ENCODE measurements around the gene KCNAB1.

The KCNAB1 gene

DNA sequence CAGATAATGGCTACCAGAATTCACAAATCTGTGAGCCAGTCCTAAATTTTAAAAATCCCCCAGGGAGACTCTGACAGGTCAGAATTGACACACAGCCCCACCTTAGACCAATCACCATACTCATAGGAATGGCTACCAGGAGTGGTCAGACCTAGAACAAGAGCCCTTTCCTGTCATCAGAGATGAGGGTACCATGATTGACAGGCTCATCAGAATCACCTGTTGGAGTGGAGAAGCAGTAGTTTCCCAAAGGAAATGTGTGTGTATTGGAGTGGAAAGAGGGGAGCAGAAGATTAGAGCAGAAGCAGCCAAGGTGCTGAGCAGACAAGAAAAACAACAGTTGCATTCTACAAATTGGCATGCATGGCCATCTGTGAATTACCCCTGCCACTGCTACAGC, 461.6 kb downstream of the KCNAB1 start:
- no peaks in the 10 kb centered on the region for H3K79me2 ChIP-seq (ENCODE audit: insufficient read depth, low read length)
- H3K36me3 ChIP-seq (ENCODE audit: insufficient read depth, low read length) = no peaks in the 10 kb centered on the region
- no peak overlapping the region for H3K4me2 ChIP-seq (ENCODE audit: low read length)
- H3K4me3 ChIP-seq (ENCODE audit: low read depth, low read length, poor library complexity, severe bottlenecking) = no peak overlapping the region
- no peaks in the 10 kb centered on the region for H3K4me1 ChIP-seq (ENCODE audit: insufficient read depth, low read length, severe bottlenecking)
- no peaks in the 10 kb centered on the region for H3F3A ChIP-seq (ENCODE audit: insufficient read depth, low read length)
- no peak overlapping the region for H3K27ac ChIP-seq (ENCODE audit: low read depth, low read length, poor library complexity, severe bottlenecking)
- H3K27me3 ChIP-seq (ENCODE audit: insufficient read depth, low read length) = no peaks in the 10 kb centered on the region
- no peak overlapping the region for H3K9ac ChIP-seq (ENCODE audit: low read length)
- H4K20me1 ChIP-seq (ENCODE audit: insufficient read depth, low read length) = no peaks in the 10 kb centered on the region
- no peak overlapping the region for H2AFZ ChIP-seq (ENCODE audit: low read length)
- TF ChIP-seq, protein P1, sequence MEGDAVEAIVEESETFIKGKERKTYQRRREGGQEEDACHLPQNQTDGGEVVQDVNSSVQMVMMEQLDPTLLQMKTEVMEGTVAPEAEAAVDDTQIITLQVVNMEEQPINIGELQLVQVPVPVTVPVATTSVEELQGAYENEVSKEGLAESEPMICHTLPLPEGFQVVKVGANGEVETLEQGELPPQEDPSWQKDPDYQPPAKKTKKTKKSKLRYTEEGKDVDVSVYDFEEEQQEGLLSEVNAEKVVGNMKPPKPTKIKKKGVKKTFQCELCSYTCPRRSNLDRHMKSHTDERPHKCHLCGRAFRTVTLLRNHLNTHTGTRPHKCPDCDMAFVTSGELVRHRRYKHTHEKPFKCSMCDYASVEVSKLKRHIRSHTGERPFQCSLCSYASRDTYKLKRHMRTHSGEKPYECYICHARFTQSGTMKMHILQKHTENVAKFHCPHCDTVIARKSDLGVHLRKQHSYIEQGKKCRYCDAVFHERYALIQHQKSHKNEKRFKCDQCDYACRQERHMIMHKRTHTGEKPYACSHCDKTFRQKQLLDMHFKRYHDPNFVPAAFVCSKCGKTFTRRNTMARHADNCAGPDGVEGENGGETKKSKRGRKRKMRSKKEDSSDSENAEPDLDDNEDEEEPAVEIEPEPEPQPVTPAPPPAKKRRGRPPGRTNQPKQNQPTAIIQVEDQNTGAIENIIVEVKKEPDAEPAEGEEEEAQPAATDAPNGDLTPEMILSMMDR (IDR thresholded peaks at IDR 0.05; ENCODE audit: low read length) = no peak
- no peak for TF ChIP-seq EZH2 (IDR thresholded peaks at IDR 0.05; ENCODE audit: borderline replicate concordance, low read length)
- no peaks in the 10 kb centered on the region for H3K9me3 ChIP-seq (ENCODE audit: low read length)
- H3K9me2 ChIP-seq (ENCODE audit: low read depth, low read length) = no peaks in the 10 kb centered on the region

DNA sequence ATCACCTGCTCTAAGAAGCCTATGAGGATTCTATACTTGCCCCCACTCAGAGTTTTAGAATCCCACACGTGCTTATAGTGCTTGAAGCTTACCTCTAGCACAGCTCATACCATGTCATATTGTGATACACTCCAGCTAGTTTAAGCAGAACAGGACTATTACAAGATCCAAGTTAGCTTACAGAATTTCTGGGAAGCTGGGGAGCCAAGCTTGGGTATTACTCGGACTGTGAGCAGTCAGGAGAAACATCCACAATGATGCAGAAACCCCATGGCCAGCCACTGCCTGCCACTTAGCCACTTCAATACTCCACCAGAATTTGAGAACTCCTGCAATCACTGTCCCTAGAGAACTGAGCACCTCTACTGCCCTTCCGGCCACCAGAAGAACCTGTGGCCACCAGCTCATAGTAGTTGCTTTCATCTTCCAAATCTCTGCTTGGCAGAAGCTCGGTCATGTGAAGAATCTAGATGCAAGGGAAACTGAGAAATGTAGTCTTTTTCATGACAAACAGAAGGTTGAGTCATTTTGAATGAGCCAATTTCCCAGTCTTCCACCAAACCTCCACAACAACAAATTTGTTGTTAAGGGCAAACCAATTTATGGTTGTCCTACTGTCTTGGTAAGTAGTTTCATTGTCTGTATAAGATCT, 462.3 kb downstream of the KCNAB1 start:
- H3K9me3 ChIP-seq (ENCODE audit: low read length) = no peaks in the 10 kb centered on the region
- no peak overlapping the region for H3K9ac ChIP-seq (ENCODE audit: low read length)
- no peak overlapping the region for H3K4me2 ChIP-seq (ENCODE audit: low read length)
- no peak for TF ChIP-seq EZH2 (IDR thresholded peaks at IDR 0.05; ENCODE audit: borderline replicate concordance, low read length)
- TF ChIP-seq, protein P1 (IDR thresholded peaks at IDR 0.05; ENCODE audit: low read length) = no peak
- no peaks in the 10 kb centered on the region for H3K9me2 ChIP-seq (ENCODE audit: low read depth, low read length)
- H3K4me1 ChIP-seq (ENCODE audit: insufficient read depth, low read length, severe bottlenecking) = no peaks in the 10 kb centered on the region
- H3K4me3 ChIP-seq (ENCODE audit: low read depth, low read length, poor library complexity, severe bottlenecking) = no peak overlapping the region
- no peaks in the 10 kb centered on the region for H3F3A ChIP-seq (ENCODE audit: insufficient read depth, low read length)
- no peak overlapping the region for H2AFZ ChIP-seq (ENCODE audit: low read length)
- H3K27ac ChIP-seq (ENCODE audit: low read depth, low read length, poor library complexity, severe bottlenecking) = no peak overlapping the region
- no peaks in the 10 kb centered on the region for H3K36me3 ChIP-seq (ENCODE audit: insufficient read depth, low read length)
- no peaks in the 10 kb centered on the region for H3K27me3 ChIP-seq (ENCODE audit: insufficient read depth, low read length)
- H3K79me2 ChIP-seq (ENCODE audit: insufficient read depth, low read length) = no peaks in the 10 kb centered on the region
- H4K20me1 ChIP-seq (ENCODE audit: insufficient read depth, low read length) = no peaks in the 10 kb centered on the region

DNA sequence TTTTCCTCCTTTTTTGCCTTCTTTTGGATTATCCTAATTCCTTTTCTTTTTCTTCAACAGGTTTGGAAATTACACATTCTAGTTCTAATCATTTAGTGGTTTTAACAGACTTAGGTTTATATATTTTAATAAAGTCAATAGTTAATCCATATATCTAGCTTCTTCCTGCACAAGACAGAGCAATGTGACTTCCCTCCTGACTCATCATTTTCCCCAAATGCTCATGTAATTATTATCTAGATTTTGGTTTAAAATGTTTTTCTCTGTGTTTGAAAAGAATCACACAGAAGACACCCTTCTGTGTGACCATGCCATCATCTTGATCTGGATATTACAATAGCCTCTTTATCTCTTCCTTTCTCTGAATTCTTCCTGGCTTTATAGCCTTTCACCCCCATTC, 463.1 kb downstream of the KCNAB1 start:
- Histone ChIP-seq H3K9me3 (ENCODE audit: low read length) (no peaks in the 10 kb centered on the region), H3K27ac (ENCODE audit: low read depth, low read length, poor library complexity, severe bottlenecking) (no peak overlapping the region), H3K4me1 (ENCODE audit: insufficient read depth, low read length, severe bottlenecking) (no peaks in the 10 kb centered on the region), H3K79me2 (ENCODE audit: insufficient read depth, low read length) (no peaks in the 10 kb centered on the region), H3K4me3 (ENCODE audit: low read depth, low read length, poor library complexity, severe bottlenecking) (no peak overlapping the region), H4K20me1 (ENCODE audit: insufficient read depth, low read length) (no peaks in the 10 kb centered on the region), H3F3A (ENCODE audit: insufficient read depth, low read length) (no peaks in the 10 kb centered on the region), H3K9ac (ENCODE audit: low read length) (no peak overlapping the region), H3K9me2 (ENCODE audit: low read depth, low read length) (no peaks in the 10 kb centered on the region), H2AFZ (ENCODE audit: low read length) (no peak overlapping the region), H3K4me2 (ENCODE audit: low read length) (no peak overlapping the region), H3K27me3 (ENCODE audit: insufficient read depth, low read length) (no peaks in the 10 kb centered on the region), H3K36me3 (ENCODE audit: insufficient read depth, low read length) (no peaks in the 10 kb centered on the region)
- TF ChIP-seq EZH2 (IDR thresholded peaks at IDR 0.05; ENCODE audit: borderline replicate concordance, low read length) = no peak
- TF ChIP-seq, protein P1 (IDR thresholded peaks at IDR 0.05; ENCODE audit: low read length) = no peak
